ENCODE measurements around the gene DMRTC2.

The DMRTC2 gene

GRCh38 chr19:41893899-41894298, 49.1 kb downstream of the DMRTC2 start:
- no peak for DNase-seq (ENCODE audit: low spot score)
- in situ Hi-C loops (cut with MboI; ENCODE audit: low pct_unique_long_range_greater_than_20kb, low sequenced_read_pairs, unreplicated experiment): no loop called here
- peak; percentile 20 for TF ChIP-seq CTCF (IDR thresholded peaks at IDR 0.05; ENCODE audit: extremely low read depth, insufficient read depth, missing control alignments)

- DNase-seq (ENCODE audit: low spot score): no peak
- in situ Hi-C loops (cut with MboI; ENCODE audit: low pct_unique_long_range_greater_than_20kb, low sequenced_read_pairs, unreplicated experiment): no loop called here
- no peak for TF ChIP-seq CTCF (IDR thresholded peaks at IDR 0.05; ENCODE audit: extremely low read depth, insufficient read depth, missing control alignments)
Measured at GRCh38 chr19:41894350-41894749, 49.5 kb downstream of the DMRTC2 start.

- no peak for DNase-seq (ENCODE audit: low spot score)
Measured at GRCh38 chr19:41895745-41896580, 51.1 kb downstream of the DMRTC2 start.

GRCh38 chr19:41896581-41896942, 51.7 kb downstream of the DMRTC2 start:
- no peak for TF ChIP-seq CTCF (IDR thresholded peaks at IDR 0.05; ENCODE audit: extremely low read depth, insufficient read depth, missing control alignments)
- in situ Hi-C loops (cut with MboI; ENCODE audit: low pct_unique_long_range_greater_than_20kb, low sequenced_read_pairs, unreplicated experiment): no loop called here
- DNase-seq (ENCODE audit: low spot score): no peak

More at GRCh38 chr19:41895745-41896580, 51.1 kb downstream of the DMRTC2 start:
- in situ Hi-C loops (cut with MboI; ENCODE audit: low pct_unique_long_range_greater_than_20kb, low sequenced_read_pairs, unreplicated experiment): no loop called here
- peak; percentile 24 for TF ChIP-seq CTCF (IDR thresholded peaks at IDR 0.05; ENCODE audit: extremely low read depth, insufficient read depth, missing control alignments)

- in situ Hi-C loops (cut with MboI; ENCODE audit: low pct_unique_long_range_greater_than_20kb, low sequenced_read_pairs, unreplicated experiment): no loop called here
- DNase-seq (ENCODE audit: low spot score): no peak
- no peak for TF ChIP-seq CTCF (IDR thresholded peaks at IDR 0.05; ENCODE audit: extremely low read depth, insufficient read depth, missing control alignments)
Measured at GRCh38 chr19:41897181-41897580, 52.3 kb downstream of the DMRTC2 start.

- TF ChIP-seq CTCF (IDR thresholded peaks at IDR 0.05; ENCODE audit: extremely low read depth, insufficient read depth, missing control alignments): no peak
- no peak for DNase-seq (ENCODE audit: low spot score)
- in situ Hi-C loops (cut with MboI; ENCODE audit: low pct_unique_long_range_greater_than_20kb, low sequenced_read_pairs, unreplicated experiment): no loop called here
Measured at GRCh38 chr19:41897820-41898219, 53.0 kb downstream of the DMRTC2 start.
